HG03025 (cell line): ENCODE results near the gene ATPAF1.
"Not testable (repeated sequence)": the region's sequence is repeated elsewhere in the genome, so short reads cannot be mapped to it uniquely, and the experiment has no call there.

Experiments
- ATAC-seq: cut with Tn5 transposase; IDR thresholded peaks from one replicate; pipeline ENCODE4 v1.9.1; 2021; ENCODE audit warnings: mild to moderate bottlenecking, moderate library complexity; ENCODE audit not compliant: unreplicated experiment, low FRiP score

The ATPAF1 gene

GRCh38 chr1:46651152-46651551, 17.0 kb downstream of the ATPAF1 start:
- ATAC-seq: not testable (repeated sequence)

- ATAC-seq: no peak
These were observed 17.7 kb downstream of the ATPAF1 start for GRCh38 chr1:46650491-46650890.

GRCh38 chr1:46649764-46650163, 18.4 kb downstream of the ATPAF1 start:
- ATAC-seq: no peak

- no peak for ATAC-seq
These were observed 20.6 kb downstream of the ATPAF1 start for GRCh38 chr1:46647611-46648010.

- ATAC-seq: no peak
These were observed 21.3 kb downstream of the ATPAF1 start for GRCh38 chr1:46646844-46647243.

GRCh38 chr1:46646331-46646730, 21.8 kb downstream of the ATPAF1 start:
- ATAC-seq: no peak

GRCh38 chr1:46645815-46646214, 22.3 kb downstream of the ATPAF1 start:
- ATAC-seq: no peak

- ATAC-seq: no peak
These were observed 24.8 kb downstream of the ATPAF1 start for GRCh38 chr1:46643368-46643775.

GRCh38 chr1:46642115-46642680, 26.0 kb downstream of the ATPAF1 start:
- no peak for ATAC-seq

- no peak for ATAC-seq
These were observed 28.6 kb downstream of the ATPAF1 start for GRCh38 chr1:46639547-46639946.

GRCh38 chr1:46638921-46639320, 29.2 kb downstream of the ATPAF1 start:
- no peak for ATAC-seq

GRCh38 chr1:46637444-46638083, 30.6 kb downstream of the ATPAF1 start:
- ATAC-seq: no peak

- no peak for ATAC-seq
These were observed 33.0 kb downstream of the ATPAF1 start for GRCh38 chr1:46635205-46635604.

GRCh38 chr1:46630719-46631118, 37.4 kb downstream of the ATPAF1 start:
- no peak for ATAC-seq

GRCh38 chr1:46623743-46624644, 44.2 kb downstream of the ATPAF1 start:
- no peak for ATAC-seq

GRCh38 chr1:46622344-46622743, 45.8 kb downstream of the ATPAF1 start:
- ATAC-seq: no peak

GRCh38 chr1:46621930-46622329, 46.2 kb downstream of the ATPAF1 start:
- ATAC-seq: no peak

GRCh38 chr1:46619656-46620258, 48.4 kb downstream of the ATPAF1 start:
- ATAC-seq: no peak

- no peak for ATAC-seq
These were observed 49.3 kb downstream of the ATPAF1 start for GRCh38 chr1:46618754-46619415.

- no peak for ATAC-seq
These were observed 50.3 kb downstream of the ATPAF1 start for GRCh38 chr1:46617833-46618232.
